GM12878 (cell line): ENCODE data around the gene KPNA3. TPM values are rescaled to one million over a fixed set of nuclear protein-coding genes. Genes with fewer than 3 reads are reported as not detected.

Experiments used
- ATF7 ChIP-seq: fragments of 450-650 bp; IDR thresholded peaks from 2 replicates; pipeline ENCODE4 v1.6.1; 2016; ENCODE audit warnings: low read depth, mild to moderate bottlenecking
- CREB1 ChIP-seq: IDR thresholded peaks from 2 replicates; pipeline ENCODE4 v1.6.1; 2012; ENCODE audit warnings: low read depth, mild to moderate bottlenecking, inconsistent platforms
- EED ChIP-seq: sonication (generic); IDR thresholded peaks from 2 replicates; pipeline ENCODE4 v1.6.1; 2016; ENCODE audit warnings: antibody characterized with exemption, low read depth
- EP300 ChIP-seq, 2 experiments: fragments of 150-350 bp in 1 of 2; IDR thresholded peaks; 2 replicates each; pipeline ENCODE4 v1.6.1; 2011 to 2012; ENCODE audit warnings: low read depth in 2 of 2, low read length in 2 of 2, borderline replicate concordance in 1 of 2, improper control_type of control experiment in 1 of 2, inconsistent platforms in 1 of 2; ENCODE audit not compliant: control insufficient read depth in 1 of 2
- HCFC1 ChIP-seq: fragments of 150-350 bp; IDR thresholded peaks from 2 replicates; pipeline ENCODE4 v1.6.1; 2014; ENCODE audit warnings: low read length
- NR2F1 ChIP-seq: fragments of 450-650 bp; conservative IDR thresholded peaks from 2 replicates; pipeline ENCODE4 v1.6.1; 2017; ENCODE audit warnings: mild to moderate bottlenecking
- PAX8 ChIP-seq: fragments of 450-650 bp; IDR thresholded peaks from 2 replicates; pipeline ENCODE4 v1.6.1; 2017; ENCODE audit warnings: mild to moderate bottlenecking, moderate library complexity
- RAD21 ChIP-seq: IDR thresholded peaks from 2 replicates; pipeline ENCODE4 v1.6.1; 2011; ENCODE audit warnings: mild to moderate bottlenecking, low read depth, low read length, moderate library complexity; ENCODE audit not compliant: insufficient read depth
- SIX5 ChIP-seq: IDR thresholded peaks from 2 replicates; pipeline ENCODE4 v1.6.1; 2011; ENCODE audit warnings: mild to moderate bottlenecking, low read depth, low read length, moderate library complexity; ENCODE audit not compliant: severe bottlenecking
- polyA plus RNA-seq, 11 experiments: library from polyadenylated mRNA; depleted of rRNA in 4 of 11; unstranded in 6 of 11; stranded (reverse) in 5 of 11; fragments of >200 nt; fragmentation: Nextera tagmentation in 4 of 11; fragmentation: Illumina TruSeq in 1 of 11; extraction: Ambion mirVana in 4 of 11; extraction: Trizol in 1 of 11; gene quantifications; 1 replicate in 1 of 11; 2 replicates in 10 of 11; pipeline versions ENCODE4 v1.2.1 to v1.2.3, GENCODE V29; 2011 to 2016; ENCODE audit warnings: inconsistent platforms in 2 of 11, missing spikeins in 2 of 11, low read depth in 1 of 11
- total RNA-seq, 4 experiments: library from RNA; depleted of rRNA in 3 of 4; stranded (reverse); fragments of >200 nt in 3 of 4; fragmentation: Illumina TruSeq in 1 of 4; extraction: Trizol in 1 of 4; gene quantifications; 2 replicates each; pipeline versions ENCODE4 v1.2.1 to v1.2.3, GENCODE V29; 2013 to 2021
- TF ChIP-seq, protein P1 (sequence below): IDR thresholded peaks from 2 replicates; pipeline ENCODE4 v1.6.1; 2011; ENCODE audit warnings: borderline replicate concordance, low read depth, mild to moderate bottlenecking, moderate library complexity, mixed read lengths, low read length; ENCODE audit not compliant: insufficient read depth; ENCODE audit errors: extremely low read length
- TF ChIP-seq, protein P2 (sequence below): fragments of 450-650 bp; formaldehyde crosslinking; IDR thresholded peaks from 2 replicates; pipeline ENCODE4 v1.4.0; 2022; ENCODE audit warnings: mild to moderate bottlenecking, moderate library complexity
- TF ChIP-seq, protein P3 (sequence below): IDR thresholded peaks from 2 replicates; pipeline ENCODE4 v1.6.1; 2011; ENCODE audit warnings: mild to moderate bottlenecking, low read depth, low read length, moderate library complexity; ENCODE audit not compliant: insufficient replicate concordance
- TF ChIP-seq, protein P4 (sequence below): IDR thresholded peaks from 2 replicates; pipeline ENCODE4 v1.6.1; 2011; ENCODE audit warnings: borderline replicate concordance, low read depth, mild to moderate bottlenecking, moderate library complexity, low read length; ENCODE audit not compliant: insufficient read depth, poor library complexity, severe bottlenecking
- TF ChIP-seq, protein P5 (sequence below): fragments of 450-650 bp; formaldehyde crosslinking; IDR thresholded peaks from 2 replicates; pipeline ENCODE4 v1.5.0; 2022; ENCODE audit warnings: mild to moderate bottlenecking, missing genetic modification characterization

KPNA3 gene
- total and polyA plus RNA-seq, 10 of the 15 experiments (the other 5 are each of a cell fraction or from before 2014, with no cell fraction given): 23.3 to 50.5 (median 31.1) TPM

DNA sequence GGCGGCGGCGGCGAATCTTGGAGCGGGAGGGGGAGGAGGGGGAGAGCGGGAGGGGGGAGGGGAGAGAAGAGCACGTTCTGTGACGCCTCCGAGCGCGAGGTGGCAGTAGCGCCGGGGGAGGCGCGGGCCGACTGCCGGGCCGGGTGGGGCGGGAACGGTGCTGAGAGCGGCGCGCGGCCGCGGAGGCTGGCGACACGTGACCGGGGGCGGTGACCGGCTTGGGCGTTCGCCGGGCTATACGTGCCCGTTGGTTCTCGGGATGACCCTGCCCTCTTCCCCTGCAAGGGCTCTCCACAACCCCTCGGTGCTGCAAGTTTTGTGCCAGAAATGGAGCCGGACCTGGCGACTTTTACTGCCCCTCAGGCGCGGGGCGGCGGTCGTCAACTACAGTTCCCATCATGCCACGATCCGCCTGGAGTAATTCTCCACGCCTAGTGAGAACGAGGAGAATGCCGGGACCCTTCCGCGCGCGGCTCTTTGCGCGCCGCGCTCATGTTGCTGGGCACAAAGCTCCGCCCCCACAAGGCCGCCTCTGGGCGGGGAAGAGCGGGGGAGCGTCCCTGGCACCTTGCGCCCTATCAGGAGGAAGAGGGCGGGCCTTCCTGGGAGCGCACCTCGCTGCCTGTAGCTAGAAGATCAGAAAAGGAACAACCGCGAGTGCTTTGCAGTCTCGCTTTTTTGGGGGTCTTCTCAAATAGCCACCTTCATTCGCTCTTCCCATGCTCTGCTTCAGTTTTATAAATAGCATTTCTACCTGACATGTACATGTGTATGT is at the start of gene KPNA3 (continued):
- TF ChIP-seq, protein P1, sequence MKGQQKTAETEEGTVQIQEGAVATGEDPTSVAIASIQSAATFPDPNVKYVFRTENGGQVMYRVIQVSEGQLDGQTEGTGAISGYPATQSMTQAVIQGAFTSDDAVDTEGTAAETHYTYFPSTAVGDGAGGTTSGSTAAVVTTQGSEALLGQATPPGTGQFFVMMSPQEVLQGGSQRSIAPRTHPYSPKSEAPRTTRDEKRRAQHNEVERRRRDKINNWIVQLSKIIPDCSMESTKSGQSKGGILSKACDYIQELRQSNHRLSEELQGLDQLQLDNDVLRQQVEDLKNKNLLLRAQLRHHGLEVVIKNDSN: peak; percentile 97
- TF ChIP-seq EED: no peak
- TF ChIP-seq CREB1: peak; percentile 36; the same call in 1 of the 2 replicates
- TF ChIP-seq PAX8: no peak
- TF ChIP-seq EP300 (IDR thresholded peaks at IDR 0.05; ENCODE audit: borderline replicate concordance in 1 of 2, control insufficient read depth in 1 of 2, low read depth in 2 of 2, low read length in 2 of 2): no peak
- TF ChIP-seq, protein P2, sequence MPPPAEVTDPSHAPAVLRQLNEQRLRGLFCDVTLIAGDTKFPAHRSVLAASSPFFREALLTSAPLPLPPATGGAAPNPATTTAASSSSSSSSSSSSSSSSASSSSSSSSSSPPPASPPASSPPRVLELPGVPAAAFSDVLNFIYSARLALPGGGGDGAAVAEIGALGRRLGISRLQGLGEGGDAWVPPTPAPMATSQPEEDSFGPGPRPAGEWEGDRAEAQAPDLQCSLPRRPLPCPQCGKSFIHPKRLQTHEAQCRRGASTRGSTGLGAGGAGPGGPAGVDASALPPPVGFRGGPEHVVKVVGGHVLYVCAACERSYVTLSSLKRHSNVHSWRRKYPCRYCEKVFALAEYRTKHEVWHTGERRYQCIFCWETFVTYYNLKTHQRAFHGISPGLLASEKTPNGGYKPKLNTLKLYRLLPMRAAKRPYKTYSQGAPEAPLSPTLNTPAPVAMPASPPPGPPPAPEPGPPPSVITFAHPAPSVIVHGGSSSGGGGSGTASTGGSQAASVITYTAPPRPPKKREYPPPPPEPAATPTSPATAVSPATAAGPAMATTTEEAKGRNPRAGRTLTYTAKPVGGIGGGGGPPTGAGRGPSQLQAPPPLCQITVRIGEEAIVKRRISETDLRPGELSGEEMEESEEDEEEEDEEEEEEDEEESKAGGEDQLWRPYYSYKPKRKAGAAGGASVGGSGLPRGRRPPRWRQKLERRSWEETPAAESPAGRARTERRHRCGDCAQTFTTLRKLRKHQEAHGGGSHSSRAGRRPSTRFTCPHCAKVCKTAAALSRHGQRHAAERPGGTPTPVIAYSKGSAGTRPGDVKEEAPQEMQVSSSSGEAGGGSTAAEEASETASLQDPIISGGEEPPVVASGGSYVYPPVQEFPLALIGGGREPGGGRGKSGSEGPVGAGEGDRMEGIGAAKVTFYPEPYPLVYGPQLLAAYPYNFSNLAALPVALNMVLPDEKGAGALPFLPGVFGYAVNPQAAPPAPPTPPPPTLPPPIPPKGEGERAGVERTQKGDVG (CRISPR knock-in tag): no peak
- TF ChIP-seq HCFC1: peak; percentile 77
- TF ChIP-seq, protein P3, sequence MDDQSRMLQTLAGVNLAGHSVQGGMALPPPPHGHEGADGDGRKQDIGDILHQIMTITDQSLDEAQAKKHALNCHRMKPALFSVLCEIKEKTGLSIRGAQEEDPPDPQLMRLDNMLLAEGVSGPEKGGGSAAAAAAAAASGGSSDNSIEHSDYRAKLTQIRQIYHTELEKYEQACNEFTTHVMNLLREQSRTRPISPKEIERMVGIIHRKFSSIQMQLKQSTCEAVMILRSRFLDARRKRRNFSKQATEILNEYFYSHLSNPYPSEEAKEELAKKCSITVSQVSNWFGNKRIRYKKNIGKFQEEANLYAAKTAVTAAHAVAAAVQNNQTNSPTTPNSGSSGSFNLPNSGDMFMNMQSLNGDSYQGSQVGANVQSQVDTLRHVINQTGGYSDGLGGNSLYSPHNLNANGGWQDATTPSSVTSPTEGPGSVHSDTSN: no peak
- TF ChIP-seq, protein P4, sequence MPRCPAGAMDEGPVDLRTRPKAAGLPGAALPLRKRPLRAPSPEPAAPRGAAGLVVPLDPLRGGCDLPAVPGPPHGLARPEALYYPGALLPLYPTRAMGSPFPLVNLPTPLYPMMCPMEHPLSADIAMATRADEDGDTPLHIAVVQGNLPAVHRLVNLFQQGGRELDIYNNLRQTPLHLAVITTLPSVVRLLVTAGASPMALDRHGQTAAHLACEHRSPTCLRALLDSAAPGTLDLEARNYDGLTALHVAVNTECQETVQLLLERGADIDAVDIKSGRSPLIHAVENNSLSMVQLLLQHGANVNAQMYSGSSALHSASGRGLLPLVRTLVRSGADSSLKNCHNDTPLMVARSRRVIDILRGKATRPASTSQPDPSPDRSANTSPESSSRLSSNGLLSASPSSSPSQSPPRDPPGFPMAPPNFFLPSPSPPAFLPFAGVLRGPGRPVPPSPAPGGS: no peak
- peak; percentile 38; the same call in 1 of the 2 replicates for TF ChIP-seq ATF7
- no peak for TF ChIP-seq RAD21
- TF ChIP-seq, protein P5, sequence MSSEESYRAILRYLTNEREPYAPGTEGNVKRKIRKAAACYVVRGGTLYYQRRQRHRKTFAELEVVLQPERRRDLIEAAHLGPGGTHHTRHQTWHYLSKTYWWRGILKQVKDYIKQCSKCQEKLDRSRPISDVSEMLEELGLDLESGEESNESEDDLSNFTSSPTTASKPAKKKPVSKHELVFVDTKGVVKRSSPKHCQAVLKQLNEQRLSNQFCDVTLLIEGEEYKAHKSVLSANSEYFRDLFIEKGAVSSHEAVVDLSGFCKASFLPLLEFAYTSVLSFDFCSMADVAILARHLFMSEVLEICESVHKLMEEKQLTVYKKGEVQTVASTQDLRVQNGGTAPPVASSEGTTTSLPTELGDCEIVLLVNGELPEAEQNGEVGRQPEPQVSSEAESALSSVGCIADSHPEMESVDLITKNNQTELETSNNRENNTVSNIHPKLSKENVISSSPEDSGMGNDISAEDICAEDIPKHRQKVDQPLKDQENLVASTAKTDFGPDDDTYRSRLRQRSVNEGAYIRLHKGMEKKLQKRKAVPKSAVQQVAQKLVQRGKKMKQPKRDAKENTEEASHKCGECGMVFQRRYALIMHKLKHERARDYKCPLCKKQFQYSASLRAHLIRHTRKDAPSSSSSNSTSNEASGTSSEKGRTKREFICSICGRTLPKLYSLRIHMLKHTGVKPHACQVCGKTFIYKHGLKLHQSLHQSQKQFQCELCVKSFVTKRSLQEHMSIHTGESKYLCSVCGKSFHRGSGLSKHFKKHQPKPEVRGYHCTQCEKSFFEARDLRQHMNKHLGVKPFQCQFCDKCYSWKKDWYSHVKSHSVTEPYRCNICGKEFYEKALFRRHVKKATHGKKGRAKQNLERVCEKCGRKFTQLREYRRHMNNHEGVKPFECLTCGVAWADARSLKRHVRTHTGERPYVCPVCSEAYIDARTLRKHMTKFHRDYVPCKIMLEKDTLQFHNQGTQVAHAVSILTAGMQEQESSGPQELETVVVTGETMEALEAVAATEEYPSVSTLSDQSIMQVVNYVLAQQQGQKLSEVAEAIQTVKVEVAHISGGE (CRISPR knock-in tag): no peak
- peak; percentile 46 for TF ChIP-seq NR2F1
- TF ChIP-seq SIX5: peak; percentile 68
